Thyroid gland (tissue), 4 donors: ENCODE results near the gene MYADML2.

ENCODE experiments used
- CTCF ChIP-seq, 6 experiments: fragments of 200-600 bp in 3 of 6; fragments of 450-650 bp in 3 of 6; sonication (generic) in 3 of 6; IDR thresholded peaks; one replicate each; pipeline ENCODE4 v1.5.1; 2016 to 2019; ENCODE audit warnings: antibody characterized with exemption in 6 of 6, mild to moderate bottlenecking in 2 of 6, inconsistent platforms in 1 of 6, moderate library complexity in 1 of 6
- POLR2A ChIP-seq, 2 donors: fragments of 450-650 bp; IDR thresholded peaks; one replicate each; pipeline ENCODE4 v1.6.1; 2017; ENCODE audit warnings: antibody characterized with exemption in 2 of 2, mild to moderate bottlenecking in 2 of 2, moderate library complexity in 1 of 2

- TF ChIP-seq CTCF (IDR thresholded peaks at IDR 0.05) (no peak), POLR2A (IDR thresholded peaks at IDR 0.05) (no peak)
Measured at GRCh38 chr17:81947189-81947588, at the start of gene MYADML2.
